A673 (cell line): ENCODE results near the gene BRAT1.

ENCODE experiments used
- CTCF ChIP-seq: fragments of 300-800, 200-600 bp; sonication (generic); conservative IDR thresholded peaks from 2 replicates; pipeline ENCODE4 v1.5.1; 2017; ENCODE audit warnings: low read depth, mild to moderate bottlenecking, antibody characterized with exemption, low read length, moderate library complexity, mixed read lengths
- EZH2 ChIP-seq: fragments of 200-600 bp; sonication (generic); IDR thresholded peaks from 2 replicates; pipeline ENCODE4 v1.6.1; 2017; ENCODE audit warnings: borderline replicate concordance, low read depth, mild to moderate bottlenecking, mixed read lengths, antibody characterized with exemption, low read length; ENCODE audit not compliant: poor library complexity, severe bottlenecking

- no peak for TF ChIP-seq CTCF
- TF ChIP-seq EZH2, result no peak
Measured at GRCh38 chr7:2598154-2598823, 43.0 kb upstream of the BRAT1 start.
